A673 (cell line): ENCODE results near the gene ARRDC2. TPM values are rescaled to one million over a fixed set of nuclear protein-coding genes. Genes with fewer than 3 reads are reported as not detected.
"Not testable (repeated sequence)": the region's sequence is repeated elsewhere in the genome, so short reads cannot be mapped to it uniquely, and the experiment has no call there.

ENCODE experiments used
- BruUV-seq: library from RNA; stranded (reverse); fragments of 400-500 nt; replicated peaks from 2 replicates; lab custom pipeline; 2021; lab: Mats Ljungman, UMichigan
- CTCF ChIA-PET: fragments of 300-600 bp; sonication (Branson Sonifier 250); formaldehyde crosslinking; loops from one replicate; lab custom pipeline; 2022; ENCODE audit warnings: antibody characterized with exemption; lab: Charles Lee
- POLR2A ChIA-PET: fragments of 300-600 bp; sonication (Branson Sonifier 250); formaldehyde crosslinking; loops from one replicate; lab custom pipeline; 2022; ENCODE audit warnings: antibody characterized with exemption; ENCODE audit not compliant: low non-redundant PET; lab: Charles Lee
- DNase-seq: peaks from one replicate; pipeline ENCODE4 v3.0.0-alpha.2; 2015; ENCODE audit warnings: low spot score
- H3K27ac ChIP-seq: fragments of 200-600 bp; sonication (generic); 2 replicates; pipeline ENCODE4 v1.5.1; 2016; ENCODE audit warnings: mixed run types, low read depth, mild to moderate bottlenecking, mixed read lengths, antibody characterized with exemption, low read length; ENCODE audit not compliant: poor library complexity, severe bottlenecking
- H3K27me3 ChIP-seq: fragments of 200-600 bp; sonication (generic); replicated peaks from 2 replicates; pipeline ENCODE4 v1.6.1; 2017; ENCODE audit warnings: mixed run types, low read depth, mild to moderate bottlenecking, mixed read lengths, antibody characterized with exemption, low read length; ENCODE audit not compliant: insufficient read depth, poor library complexity
- H3K36me3 ChIP-seq: fragments of 200-600 bp; sonication (generic); 2 replicates; pipeline ENCODE4 v1.6.1; 2016; ENCODE audit warnings: mixed run types, mild to moderate bottlenecking, mixed read lengths, antibody characterized with exemption, low read length; ENCODE audit not compliant: insufficient read depth, poor library complexity, severe bottlenecking
- H3K4me1 ChIP-seq: fragments of 200-600 bp; sonication (generic); 2 replicates; pipeline ENCODE4 v1.6.1; 2017; ENCODE audit warnings: mixed run types, mild to moderate bottlenecking, mixed read lengths, antibody characterized with exemption, low read length; ENCODE audit not compliant: insufficient read depth, poor library complexity, severe bottlenecking
- H3K4me3 ChIP-seq: fragments of 200-600 bp; sonication (generic); 2 replicates; pipeline ENCODE4 v1.5.1; 2016; ENCODE audit warnings: low read depth, mixed run types, mild to moderate bottlenecking, mixed read lengths, low read length; ENCODE audit not compliant: poor library complexity, severe bottlenecking
- H3K9me3 ChIP-seq: fragments of 200-600 bp; sonication (generic); 2 replicates; pipeline ENCODE4 v1.6.1; 2016; ENCODE audit warnings: mixed run types, low read depth, mild to moderate bottlenecking, mixed read lengths, antibody characterized with exemption, low read length; ENCODE audit not compliant: poor library complexity, severe bottlenecking
- EZH2 ChIP-seq: fragments of 200-600 bp; sonication (generic); IDR thresholded peaks from 2 replicates; pipeline ENCODE4 v1.6.1; 2017; ENCODE audit warnings: borderline replicate concordance, low read depth, mild to moderate bottlenecking, mixed read lengths, antibody characterized with exemption, low read length; ENCODE audit not compliant: poor library complexity, severe bottlenecking
- intact Hi-C: fragments of 100-400 bp; cut with micrococcal nuclease; formaldehyde crosslinking; loops from one replicate; pipeline ENCODE4 v1.10.0; 2022; ENCODE audit not compliant: unreplicated experiment
- total RNA-seq: library from RNA; stranded (reverse); gene quantifications from 2 replicates; pipeline ENCODE4 v1.2.3, GENCODE V29; 2021
- TF ChIP-seq, protein P1 (sequence below): fragments of 300-800, 200-600 bp; sonication (generic); conservative IDR thresholded peaks from 2 replicates; pipeline ENCODE4 v1.5.1; 2017; ENCODE audit warnings: low read depth, mild to moderate bottlenecking, antibody characterized with exemption, low read length, moderate library complexity, mixed read lengths

ARRDC2 gene
- total RNA-seq, 1 experiment from 2014 or later = 11.7 TPM

DNA sequence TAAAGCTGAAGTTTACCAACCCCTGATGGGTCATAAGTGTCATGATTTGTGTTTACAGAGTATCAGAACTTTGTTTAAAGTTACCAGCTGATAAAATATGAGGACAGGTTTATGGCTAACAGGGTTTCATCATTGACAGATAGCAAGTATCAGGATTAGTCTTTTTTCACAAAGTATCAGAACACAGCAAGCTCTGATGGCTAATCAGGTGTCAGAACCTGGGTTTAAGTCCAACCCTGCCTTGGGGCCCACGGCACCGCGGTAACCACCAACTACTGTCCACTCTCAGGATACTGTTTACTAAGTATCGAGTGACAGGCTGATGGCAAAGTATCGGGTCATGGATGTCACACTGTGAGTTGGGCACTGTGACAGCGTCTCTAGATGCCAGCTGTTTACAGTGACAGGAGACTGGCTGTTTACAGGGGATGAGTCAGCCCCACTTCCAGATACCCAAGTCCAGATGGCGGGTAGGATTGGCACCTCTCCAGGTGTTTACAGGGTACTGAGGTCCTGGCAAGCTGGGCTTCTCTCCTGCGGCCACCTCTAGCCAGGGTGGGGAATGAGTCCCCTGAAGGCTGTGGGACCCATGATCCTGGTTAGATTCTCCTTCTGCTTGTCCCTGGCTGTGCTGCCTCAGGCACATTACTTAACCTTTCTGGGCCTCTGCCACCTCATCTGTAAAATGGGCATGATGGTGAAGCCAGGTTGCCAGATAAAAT, 21.8 kb downstream of the ARRDC2 start:
- BruUV-seq = no TSS peak
- no peaks in the 10 kb centered on the region for H3K27me3 ChIP-seq
- peak; percentile 62 for DNase-seq
- intact Hi-C loops = no loop called here
- H3K4me3 ChIP-seq = no peak overlapping the region
- peaks cover 3% of the 10 kb centered on the region for H3K4me1 ChIP-seq
- H3K27ac ChIP-seq = no peak overlapping the region
- POLR2A ChIA-PET = no interaction called here
- CTCF ChIA-PET = no interaction called here
- TF ChIP-seq, protein P1, sequence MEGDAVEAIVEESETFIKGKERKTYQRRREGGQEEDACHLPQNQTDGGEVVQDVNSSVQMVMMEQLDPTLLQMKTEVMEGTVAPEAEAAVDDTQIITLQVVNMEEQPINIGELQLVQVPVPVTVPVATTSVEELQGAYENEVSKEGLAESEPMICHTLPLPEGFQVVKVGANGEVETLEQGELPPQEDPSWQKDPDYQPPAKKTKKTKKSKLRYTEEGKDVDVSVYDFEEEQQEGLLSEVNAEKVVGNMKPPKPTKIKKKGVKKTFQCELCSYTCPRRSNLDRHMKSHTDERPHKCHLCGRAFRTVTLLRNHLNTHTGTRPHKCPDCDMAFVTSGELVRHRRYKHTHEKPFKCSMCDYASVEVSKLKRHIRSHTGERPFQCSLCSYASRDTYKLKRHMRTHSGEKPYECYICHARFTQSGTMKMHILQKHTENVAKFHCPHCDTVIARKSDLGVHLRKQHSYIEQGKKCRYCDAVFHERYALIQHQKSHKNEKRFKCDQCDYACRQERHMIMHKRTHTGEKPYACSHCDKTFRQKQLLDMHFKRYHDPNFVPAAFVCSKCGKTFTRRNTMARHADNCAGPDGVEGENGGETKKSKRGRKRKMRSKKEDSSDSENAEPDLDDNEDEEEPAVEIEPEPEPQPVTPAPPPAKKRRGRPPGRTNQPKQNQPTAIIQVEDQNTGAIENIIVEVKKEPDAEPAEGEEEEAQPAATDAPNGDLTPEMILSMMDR = no peak
- no peak for TF ChIP-seq EZH2
- no peaks in the 10 kb centered on the region for H3K9me3 ChIP-seq
- H3K36me3 ChIP-seq = no peaks in the 10 kb centered on the region

DNA sequence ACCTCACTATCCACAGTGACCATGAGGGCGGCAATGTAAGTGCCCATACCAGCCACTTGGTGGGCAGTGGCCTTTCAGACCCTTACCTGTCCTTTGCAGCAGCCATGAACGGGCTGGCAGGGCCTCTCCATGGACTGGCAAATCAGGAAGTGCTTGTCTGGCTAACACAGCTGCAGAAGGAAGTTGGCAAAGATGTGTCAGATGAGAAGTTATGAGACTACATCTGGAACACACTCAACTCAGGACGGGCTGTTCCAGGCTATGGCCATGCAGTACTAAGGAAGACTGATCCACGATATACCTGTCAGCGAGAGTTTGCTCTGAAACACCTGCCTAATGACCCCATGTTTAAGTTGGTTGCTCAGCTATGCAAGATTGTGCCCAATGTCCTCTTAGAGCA, 23.4 kb downstream of the ARRDC2 start:
- DNase-seq, H3K27me3 ChIP-seq, POLR2A ChIA-PET, H3K9me3 ChIP-seq, H3K4me3 ChIP-seq, H3K27ac ChIP-seq, intact Hi-C loops, H3K4me1 ChIP-seq, BruUV-seq, H3K36me3 ChIP-seq: not testable (repeated sequence)
- CTCF ChIA-PET = interaction anchor here (0.7 kb wide), 1 partner anchor 26 kb away, joined by 3 read pairs; no protein-coding TSS in a partner anchor

DNA sequence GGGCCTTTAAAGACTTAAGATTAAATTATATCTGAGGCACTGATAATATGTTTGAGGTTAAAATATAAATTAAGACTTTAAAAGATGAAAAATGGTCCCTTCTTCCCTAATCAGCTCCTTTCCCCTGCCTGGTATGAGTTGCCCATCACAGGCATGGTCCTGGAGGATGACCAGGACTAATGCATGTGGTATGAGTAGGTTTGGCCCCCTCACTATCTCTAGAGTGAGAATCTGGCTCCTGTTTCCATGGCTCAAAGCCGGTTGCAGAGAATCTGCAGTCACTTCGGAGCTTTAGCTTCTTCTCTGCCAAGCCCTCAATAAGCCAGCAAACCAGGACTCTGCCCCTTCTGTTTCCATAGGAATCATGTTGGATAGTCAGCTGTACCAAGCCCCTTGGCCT, 24.1 kb downstream of the ARRDC2 start:
- not testable (repeated sequence) for BruUV-seq, H3K4me3 ChIP-seq
- CTCF ChIA-PET = interaction anchor here (0.7 kb wide), 1 partner anchor 26 kb away, joined by 3 read pairs; no protein-coding TSS in a partner anchor

DNA sequence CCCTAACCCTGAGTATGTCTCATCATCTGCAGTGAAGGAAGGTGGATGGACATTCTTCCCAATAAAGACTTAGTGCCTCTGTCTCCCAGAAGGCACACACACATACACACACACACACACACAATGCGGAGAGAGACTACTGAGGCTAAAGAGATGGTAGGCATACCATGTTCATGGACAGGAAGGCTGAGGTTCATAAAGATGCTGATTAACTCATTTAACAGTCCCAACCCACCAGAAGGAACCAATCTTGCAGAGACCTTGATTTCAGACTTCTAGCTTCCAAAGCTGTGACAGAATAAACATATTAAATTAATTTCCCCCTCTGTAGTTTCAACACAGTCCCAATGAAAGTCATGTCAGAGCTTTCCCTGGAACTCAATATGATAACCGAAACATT, 33.1 kb downstream of the ARRDC2 start:
- Histone ChIP-seq H3K27ac (no peak overlapping the region), H3K4me1 (no peaks in the 10 kb centered on the region), H3K9me3 (no peaks in the 10 kb centered on the region), H3K4me3 (no peak overlapping the region), H3K27me3 (no peaks in the 10 kb centered on the region), H3K36me3 (no peaks in the 10 kb centered on the region)
- no peak for DNase-seq
- TF ChIP-seq EZH2 = no peak
- TF ChIP-seq, protein P1 = no peak
- BruUV-seq = no TSS peak
- CTCF ChIA-PET = no interaction called here
- POLR2A ChIA-PET = no interaction called here
- intact Hi-C loops = no loop called here

More for the DNA sequence above, 24.1 kb downstream of the ARRDC2 start:
- H3K36me3 ChIP-seq, POLR2A ChIA-PET, intact Hi-C loops, H3K9me3 ChIP-seq, DNase-seq, H3K27me3 ChIP-seq, H3K4me1 ChIP-seq, H3K27ac ChIP-seq: not testable (repeated sequence)
